ENCODE results near the gene SMTNL1.
"Not testable (repeated sequence)": the region's sequence is repeated elsewhere in the genome, so short reads cannot be mapped to it uniquely, and the experiment has no call there.

SMTNL1 gene

DNA sequence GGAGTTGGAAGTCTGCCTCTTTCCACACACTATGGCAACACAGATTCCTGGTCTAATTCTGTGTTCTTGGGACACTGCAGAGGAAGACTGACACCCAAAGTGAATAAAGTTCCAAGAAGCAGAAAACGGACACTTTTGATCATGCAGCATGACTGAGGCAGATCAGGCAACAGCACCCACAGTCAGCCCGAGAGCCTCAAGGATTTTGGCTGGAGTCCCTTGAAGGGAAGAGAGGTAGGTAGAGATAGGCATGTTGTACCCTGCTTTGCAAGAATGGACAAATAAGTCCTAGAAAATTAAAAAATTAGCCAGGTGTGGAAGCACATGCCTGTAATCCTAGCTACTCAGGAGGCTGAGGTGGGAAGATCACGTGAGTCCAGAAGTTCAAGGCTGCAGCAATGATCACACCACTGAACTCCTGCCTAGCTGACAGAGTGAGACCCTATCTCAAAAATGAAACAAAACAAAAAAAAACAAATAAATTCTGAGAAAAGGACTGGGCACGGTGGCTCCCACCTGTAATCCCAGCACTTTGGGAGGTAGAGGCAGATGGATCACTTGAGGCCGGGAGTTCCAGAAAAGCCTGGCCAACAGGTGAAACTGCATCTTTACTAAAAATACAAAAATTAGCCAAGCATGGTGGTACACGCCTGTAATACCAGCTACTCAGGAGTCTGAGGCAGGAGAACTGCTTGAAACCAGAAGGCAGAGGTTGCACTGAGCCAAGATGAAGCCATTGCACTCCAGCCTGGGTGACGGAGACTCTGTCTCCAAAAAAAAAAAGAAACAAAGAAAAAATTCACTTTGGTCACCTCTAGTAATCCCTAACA is 28.8 kb upstream of the SMTNL1 start:
- no peak for DNase-seq (ENCODE audit: low read depth in 1 of 2, low spot score in 1 of 2)

DNA sequence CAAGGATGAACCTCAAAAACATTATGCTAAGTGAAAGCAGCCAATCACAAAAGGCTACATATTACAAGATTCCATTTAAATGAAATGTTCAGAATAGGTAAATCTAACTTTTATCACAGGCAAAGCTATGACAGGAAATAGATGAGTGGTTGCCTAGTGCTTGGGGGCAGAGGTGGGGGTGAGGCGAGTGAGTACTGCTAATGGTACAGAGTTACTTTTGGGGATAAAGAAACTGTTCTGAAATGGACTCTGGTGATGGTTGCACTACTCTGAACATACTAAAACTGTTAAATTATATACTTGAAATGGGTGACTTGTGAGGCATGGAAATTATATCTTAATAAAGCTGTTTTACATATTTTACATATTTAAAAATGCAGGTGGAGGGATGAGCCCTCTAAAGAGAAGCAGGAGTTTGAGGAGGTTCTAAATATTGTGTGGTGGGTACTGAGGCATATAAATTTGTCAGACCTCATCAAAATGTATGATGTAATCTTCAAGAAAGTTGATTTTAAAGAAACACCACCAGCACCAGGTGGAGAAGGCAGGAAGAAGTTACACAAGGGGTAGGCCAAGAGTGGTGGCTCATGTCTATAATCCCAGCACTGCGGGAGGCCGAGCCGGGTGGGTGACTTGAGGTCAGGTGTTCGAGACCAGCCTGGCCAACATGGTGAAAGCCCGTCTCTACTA is 25.5 kb upstream of the SMTNL1 start:
- DNase-seq (ENCODE audit: low read depth in 1 of 2, low spot score in 1 of 2), result no peak

DNA sequence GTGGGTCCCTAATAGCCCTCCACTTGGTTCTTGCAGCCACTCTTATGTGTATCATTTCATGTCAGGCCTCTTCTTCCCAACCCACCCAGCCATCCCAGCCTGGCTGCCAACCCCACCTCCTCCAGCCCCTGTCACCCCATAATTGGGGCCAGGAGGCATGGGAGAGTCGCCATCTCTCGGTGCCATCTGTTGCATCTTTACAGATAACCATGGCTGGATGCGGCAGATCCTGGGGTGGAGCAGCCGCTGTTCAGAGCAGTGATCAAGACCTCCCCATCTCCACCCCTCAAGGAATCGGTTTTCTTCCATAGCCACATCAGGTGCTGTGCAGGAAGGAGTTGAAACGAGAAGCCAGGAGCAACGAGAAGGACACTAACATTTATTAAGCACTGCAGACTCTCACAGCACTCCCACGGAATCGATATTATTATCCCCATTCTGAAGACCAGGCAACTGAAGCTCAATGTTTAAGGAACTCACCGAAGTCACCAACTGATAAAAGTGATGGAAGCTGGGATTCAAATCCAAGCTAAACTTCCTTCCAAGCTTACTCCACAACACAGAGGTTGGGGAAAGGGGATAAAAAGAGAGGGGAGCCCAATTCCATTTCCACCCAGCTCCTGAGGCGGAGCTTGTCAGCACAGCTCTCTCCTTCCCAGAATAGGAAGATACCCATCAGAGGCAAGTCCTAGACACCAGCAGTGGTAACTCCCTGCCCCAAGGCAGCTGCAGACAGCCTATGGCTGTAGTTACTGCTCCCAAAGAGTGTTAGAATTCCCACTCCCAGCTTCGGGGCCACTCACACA is 24.5 kb upstream of the SMTNL1 start:
- no peak for DNase-seq (ENCODE audit: low read depth in 1 of 2, low spot score in 1 of 2)

GRCh38 chr11:57513452-57513795 is 24.0 kb upstream of the SMTNL1 start:
- DNase-seq (ENCODE audit: low read depth in 1 of 2, low spot score in 1 of 2), result no peak

GRCh38 chr11:57513911-57514537 is 23.4 kb upstream of the SMTNL1 start:
- DNase-seq (ENCODE audit: low read depth in 1 of 2, low spot score in 1 of 2), result peak in 1 of 2 donors; percentile 3

DNA sequence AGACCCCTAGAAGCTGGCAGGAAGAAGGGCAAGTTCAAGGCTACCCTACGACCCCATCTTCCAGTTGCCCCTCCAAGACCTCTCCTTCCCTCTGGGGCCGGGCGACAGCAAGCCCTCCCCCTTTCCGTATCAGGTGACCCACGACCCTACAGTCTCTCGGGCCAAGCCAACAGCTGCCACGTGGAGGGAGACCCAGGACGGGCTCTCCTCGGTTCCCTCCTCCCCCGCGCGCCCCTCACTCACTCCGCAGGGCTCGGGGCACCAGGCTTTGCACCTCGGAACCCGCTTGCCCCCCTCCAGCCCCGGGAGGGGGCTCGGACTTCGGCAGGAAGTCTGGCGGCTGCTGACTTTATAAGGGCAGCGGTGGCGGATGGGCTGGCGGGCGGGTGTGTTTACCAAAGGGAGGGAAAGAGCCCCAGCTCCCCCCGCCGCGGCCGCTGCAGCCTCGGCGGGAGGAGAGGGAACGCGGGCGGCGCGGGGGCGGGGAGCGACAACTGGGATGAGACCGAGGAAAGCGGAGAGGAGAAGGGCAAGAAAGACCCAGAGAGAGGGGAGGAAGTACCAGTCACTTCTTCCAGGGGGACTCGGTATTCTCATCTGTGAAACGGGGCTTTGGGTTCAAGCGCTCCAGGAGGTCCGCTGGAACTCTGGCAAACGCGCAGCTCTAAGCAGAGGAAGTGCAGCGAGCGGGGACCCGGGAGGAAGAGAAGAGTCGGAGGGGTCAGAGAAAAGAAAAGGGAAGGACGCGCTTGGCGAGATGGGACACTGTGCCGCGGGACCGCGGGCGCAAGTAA is 22.7 kb upstream of the SMTNL1 start:
- peak; percentile 21 to 26 for DNase-seq (ENCODE audit: low read depth in 1 of 2, low spot score in 1 of 2)

DNA sequence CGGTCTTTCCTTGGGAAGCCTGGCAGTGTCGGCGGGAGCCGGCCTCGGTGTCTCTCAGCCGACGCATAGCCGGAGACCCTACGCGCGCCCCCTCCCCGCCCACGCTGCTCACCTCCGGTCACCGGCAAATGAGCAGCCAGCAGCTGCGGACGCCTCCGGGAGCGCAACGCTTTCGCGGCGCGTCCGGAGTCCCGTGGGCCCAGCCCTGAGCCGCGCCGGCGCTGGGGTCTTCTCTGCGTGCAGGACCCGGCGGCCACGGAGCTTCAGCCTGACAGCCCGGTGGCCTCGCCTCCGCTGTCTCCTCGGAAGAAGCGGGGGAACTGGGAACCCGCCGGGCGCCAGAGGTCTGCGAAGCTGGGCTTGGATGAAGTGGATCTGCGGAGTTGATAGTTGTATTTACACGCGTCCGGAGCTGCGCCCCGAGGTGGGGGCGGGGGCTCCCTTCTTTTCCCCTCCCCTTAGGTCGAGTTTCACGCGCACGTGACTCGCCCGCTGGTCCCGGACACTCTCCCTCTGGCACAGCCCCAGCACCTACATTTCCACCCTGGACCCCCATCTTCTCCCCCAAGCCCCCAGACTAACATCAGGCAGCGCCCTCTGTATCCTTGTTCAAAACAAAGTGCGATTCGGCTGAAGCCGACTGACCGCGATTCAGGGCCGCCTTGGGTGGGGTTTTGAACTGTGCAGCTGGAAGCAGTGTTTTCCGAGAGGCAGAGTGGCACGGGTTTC is 21.9 kb upstream of the SMTNL1 start, which contains the start of gene SLC43A1:
Gene SLC43A1, minus strand, starts transcription at position 371 of the 729 bp plus-strand sequence. CDS start 1,591 bp downstream, outside the sequence.
- no peak for DNase-seq (ENCODE audit: low read depth in 1 of 2, low spot score in 1 of 2)

DNA sequence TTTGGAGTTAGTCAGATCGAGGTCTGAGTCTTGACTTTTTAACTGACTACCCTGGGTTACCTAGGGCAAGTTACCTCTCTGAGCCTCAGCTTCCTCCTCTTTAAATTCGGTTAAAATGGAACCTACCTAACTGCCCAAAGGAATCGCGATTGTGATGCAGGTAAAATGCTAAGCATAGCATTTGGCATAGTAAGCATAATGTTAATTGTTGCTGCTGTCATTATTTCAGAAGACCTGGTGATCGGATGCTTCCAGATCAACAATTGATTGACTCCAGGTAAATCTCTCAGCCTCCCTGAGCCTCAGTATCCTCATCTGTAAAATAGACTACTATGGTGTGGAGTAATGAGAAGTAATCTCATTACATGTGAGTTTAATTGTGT is 21.3 kb upstream of the SMTNL1 start:
- DNase-seq (ENCODE audit: low read depth in 1 of 2, low spot score in 1 of 2), result no peak

GRCh38 chr11:57521116-57521515 is 16.3 kb upstream of the SMTNL1 start:
- no peak for DNase-seq (ENCODE audit: low read depth in 1 of 2, low spot score in 1 of 2)

- no peak for DNase-seq (ENCODE audit: low read depth in 1 of 2, low spot score in 1 of 2)
These were observed 14.0 kb upstream of the SMTNL1 start for GRCh38 chr11:57523419-57523818.

DNA sequence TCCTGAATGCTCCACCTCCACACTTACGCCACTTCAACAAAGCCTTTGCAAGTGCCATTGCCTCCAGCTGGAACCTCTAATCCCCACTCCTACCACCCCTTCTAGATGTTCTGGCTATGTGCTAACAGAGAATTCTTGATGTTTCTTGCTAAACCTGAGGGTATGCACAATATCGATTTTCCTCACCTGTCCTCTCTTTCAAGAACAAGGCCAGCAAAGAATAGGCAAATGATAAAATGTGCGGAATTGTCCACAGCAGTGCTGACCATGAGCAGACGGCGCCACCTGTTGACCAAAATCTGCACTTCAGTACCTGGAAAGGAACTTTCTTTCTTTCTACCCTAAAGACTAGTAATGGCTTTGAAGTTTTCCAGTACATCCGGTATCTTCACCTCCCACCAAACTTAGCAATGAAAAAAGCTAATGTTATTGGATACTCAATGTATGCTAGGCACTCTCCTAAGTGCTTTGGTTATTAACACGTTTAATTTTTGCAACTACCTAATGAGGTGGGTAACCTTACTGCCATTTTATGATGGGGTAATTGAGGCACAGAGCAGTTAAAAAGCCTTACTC is 10.3 kb upstream of the SMTNL1 start:
- peak; percentile 53 to 63 for DNase-seq (ENCODE audit: low read depth in 1 of 2, low spot score in 1 of 2)

- no peak for DNase-seq (ENCODE audit: low read depth in 1 of 2, low spot score in 1 of 2)
These were observed 8.4 kb upstream of the SMTNL1 start for GRCh38 chr11:57529012-57529411.

GRCh38 chr11:57530215-57530595 is 7.2 kb upstream of the SMTNL1 start:
- DNase-seq (ENCODE audit: low read depth in 1 of 2, low spot score in 1 of 2), result no peak

- peak; percentile 80 to 91 for DNase-seq (ENCODE audit: low read depth in 1 of 2, low spot score in 1 of 2)
These were observed 6.5 kb upstream of the SMTNL1 start, which contains the start of gene TIMM10 for GRCh38 chr11:57530596-57531507. Gene TIMM10, minus strand, starts transcription at chr11:57530754. Its CDS starts 565 bp downstream, at chr11:57530189.

GRCh38 chr11:57534449-57534848 is 2.9 kb upstream of the SMTNL1 start:
- not testable (repeated sequence) for DNase-seq (ENCODE audit: low read depth in 1 of 2, low spot score in 1 of 2)

DNA sequence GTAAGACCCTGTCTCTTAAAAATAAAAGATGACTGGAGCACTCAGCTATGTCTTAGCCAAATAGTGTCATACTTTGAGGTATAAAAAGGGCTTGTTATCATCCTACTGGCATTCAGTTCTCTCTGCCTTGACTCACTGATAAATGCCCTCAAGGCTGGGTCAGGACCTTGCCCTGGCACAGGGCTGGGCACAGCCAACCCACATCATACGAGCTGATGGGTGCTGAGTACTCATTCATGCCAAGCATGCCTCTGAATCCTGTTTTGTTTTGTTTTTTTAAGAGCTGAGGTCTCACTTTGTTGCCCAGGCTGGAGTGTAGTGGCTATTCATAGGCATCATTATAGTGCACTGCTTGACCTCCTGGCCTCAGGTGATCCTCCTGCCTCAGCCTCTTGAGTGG is 1.9 kb downstream of the SMTNL1 start:
- no peak for DNase-seq (ENCODE audit: low read depth in 1 of 2, low spot score in 1 of 2)

DNA sequence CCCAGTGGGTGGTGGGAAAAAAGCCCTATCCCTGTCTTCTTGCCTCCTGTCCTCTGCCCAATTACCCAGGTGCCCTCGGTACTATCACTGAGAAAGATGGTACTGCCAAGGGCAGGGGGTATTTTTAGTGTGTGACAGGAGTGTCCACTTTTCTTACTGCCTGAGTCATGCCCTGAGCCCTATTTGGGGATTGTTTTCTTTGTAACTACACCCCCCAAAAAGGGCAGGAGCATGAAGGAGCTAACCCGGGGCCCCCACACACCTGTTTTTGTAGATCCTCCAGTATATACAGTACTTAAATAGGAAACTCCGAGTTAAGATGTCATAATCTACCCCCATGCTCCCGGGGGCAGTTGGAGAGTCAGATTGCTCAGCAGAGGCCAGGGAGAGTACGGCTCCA is 3.8 kb downstream of the SMTNL1 start:
- no peak for DNase-seq (ENCODE audit: low read depth in 1 of 2, low spot score in 1 of 2)

GRCh38 chr11:57542582-57542981 is 5.2 kb downstream of the SMTNL1 start:
- DNase-seq (ENCODE audit: low read depth in 1 of 2, low spot score in 1 of 2), result no peak

Measured in activated T-helper 1 cell treated with anti-CD3 and anti-CD28 coated beads, Interleukin-2, amount 50 U/mL, for 16 hours (primary cell).